GM21717 (cell line): ENCODE measurements around the gene TTBK1.
"Not testable (repeated sequence)": the region's sequence is repeated elsewhere in the genome, so short reads cannot be mapped to it uniquely, and the experiment has no call there.

Experiments
- ATAC-seq: cut with Tn5 transposase; IDR thresholded peaks from one replicate; pipeline ENCODE4 v1.9.1; 2021; ENCODE audit warnings: mild to moderate bottlenecking, moderate library complexity; ENCODE audit not compliant: unreplicated experiment

Gene TTBK1

DNA sequence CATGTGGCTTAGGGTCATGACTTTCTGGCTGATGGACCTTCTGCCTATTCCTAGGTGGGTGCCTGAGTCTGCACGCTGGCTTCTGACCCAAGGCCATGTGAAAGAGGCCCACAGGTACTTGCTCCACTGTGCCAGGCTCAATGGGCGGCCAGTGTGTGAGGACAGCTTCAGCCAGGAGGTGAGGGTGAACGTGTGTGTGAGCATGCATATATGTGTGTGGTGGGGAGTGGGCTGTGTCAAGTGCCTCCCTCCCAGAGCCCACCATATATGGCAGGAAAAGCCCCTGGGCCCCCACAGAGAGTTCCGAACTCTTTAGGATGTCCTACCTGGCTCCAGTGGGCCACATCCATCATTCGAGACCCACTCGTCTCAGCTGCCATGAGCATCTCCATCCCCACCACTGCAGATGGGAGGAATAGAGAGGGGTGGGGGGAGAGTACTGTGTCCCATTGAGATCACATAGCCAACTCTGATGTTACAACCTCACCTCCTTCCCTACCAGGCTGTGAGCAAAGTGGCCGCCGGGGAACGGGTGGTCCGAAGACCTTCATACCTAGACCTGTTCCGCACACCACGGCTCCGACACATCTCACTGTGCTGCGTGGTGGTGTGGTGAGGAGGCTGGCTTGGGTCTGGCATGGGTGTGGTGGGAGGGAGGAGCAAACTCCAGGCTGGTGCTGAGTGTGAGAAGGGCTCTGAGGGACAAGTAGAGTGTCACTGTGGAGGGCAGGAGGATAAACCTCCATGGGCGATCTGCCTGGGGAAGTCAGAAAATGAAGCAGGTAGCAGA is 58.0 kb downstream of the TTBK1 start:
- no peak for ATAC-seq

DNA sequence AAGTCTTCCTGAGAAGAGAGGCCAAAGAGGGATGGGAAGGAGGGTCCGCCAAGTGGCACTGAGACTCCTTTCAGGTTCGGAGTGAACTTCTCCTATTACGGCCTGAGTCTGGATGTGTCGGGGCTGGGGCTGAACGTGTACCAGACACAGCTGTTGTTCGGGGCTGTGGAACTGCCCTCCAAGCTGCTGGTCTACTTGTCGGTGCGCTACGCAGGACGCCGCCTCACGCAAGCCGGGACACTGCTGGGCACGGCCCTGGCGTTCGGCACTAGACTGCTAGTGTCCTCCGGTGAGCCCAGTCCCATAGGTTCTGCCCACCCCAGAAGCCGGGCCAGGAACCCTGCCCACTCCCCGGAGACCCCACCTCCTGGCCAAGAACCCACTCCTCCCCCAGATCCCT is 58.8 kb downstream of the TTBK1 start:
- ATAC-seq, result no peak

DNA sequence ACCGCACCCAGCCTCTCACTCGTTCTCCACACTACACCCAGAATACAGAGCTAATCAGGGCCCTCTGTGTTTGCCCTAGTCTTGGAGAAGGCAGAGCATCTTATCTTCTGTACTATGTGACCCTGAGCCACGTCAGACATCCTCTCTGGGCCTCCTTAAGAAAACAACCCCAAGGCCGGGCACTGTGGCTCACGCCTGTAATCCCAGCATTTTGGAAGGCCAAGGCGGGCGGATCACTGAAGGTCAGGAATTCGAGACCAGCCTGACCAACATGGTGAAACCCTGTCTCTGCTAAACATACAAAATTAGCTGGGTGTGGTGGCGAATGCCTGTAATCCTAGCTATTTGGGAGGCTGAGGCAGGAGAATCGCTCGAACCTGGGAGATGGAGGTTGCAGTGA is 59.7 kb downstream of the TTBK1 start:
- ATAC-seq, result not testable (repeated sequence)

DNA sequence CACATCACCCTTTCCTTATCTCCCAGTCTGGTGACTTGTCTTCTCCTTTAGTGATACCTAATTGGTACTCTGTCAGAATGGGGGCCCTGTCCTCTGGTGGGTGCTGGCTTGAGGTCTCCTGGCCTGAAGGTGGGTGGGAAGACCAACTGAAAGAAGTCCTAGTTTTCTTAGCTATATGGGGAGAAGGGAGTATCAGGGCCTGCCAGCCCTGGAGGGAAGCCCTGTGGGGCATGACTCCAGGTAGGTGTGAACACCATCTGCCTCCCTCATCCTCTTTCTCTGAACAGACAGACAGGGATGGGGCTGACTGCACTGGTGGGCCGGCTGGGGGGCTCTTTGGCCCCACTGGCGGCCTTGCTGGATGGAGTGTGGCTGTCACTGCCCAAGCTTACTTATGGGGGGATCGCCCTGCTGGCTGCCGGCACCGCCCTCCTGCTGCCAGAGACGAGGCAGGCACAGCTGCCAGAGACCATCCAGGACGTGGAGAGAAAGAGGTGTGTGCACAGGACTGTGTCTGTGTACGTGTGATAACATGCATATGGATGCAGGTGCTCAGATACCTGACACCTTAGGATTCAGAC is 60.6 kb downstream of the TTBK1 start:
- no peak for ATAC-seq

DNA sequence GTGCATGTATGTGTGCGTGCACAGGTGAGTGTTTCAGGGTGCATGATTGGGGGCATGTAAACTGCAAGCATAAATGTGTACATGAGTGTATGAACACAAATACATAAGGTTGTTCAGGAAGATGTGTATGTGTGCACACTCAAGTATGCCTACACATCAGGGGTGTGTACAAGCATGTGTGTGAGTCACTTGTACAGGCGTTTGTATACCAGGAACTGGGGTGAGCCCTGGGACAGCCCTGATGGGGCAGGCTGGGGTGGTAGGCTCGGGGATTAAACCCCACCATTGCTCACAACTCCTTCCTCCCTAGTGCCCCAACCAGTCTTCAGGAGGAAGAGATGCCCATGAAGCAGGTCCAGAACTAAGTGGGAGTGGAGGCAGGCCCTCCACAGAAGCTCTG is 61.1 kb downstream of the TTBK1 start:
- ATAC-seq, result no peak

DNA sequence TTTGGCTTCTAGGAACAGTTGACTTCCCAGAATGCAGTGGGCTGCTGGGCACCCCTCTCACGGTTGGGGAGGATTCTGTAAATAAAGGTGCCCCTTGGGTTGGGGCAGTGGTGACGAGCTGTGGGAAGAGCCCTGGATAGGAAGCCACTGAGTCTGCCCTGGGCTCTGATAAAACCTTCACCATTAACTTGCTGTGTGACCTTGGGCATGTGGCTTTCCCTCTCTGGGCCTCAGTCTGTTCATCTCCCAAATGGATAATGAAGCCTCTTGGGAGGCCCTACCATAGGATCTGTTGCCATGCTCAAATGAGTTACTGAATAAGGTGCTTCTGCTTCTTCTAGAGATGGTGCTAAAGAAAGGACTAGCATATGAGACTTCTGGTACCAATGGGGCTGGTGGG is 61.6 kb downstream of the TTBK1 start:
- no peak for ATAC-seq

DNA sequence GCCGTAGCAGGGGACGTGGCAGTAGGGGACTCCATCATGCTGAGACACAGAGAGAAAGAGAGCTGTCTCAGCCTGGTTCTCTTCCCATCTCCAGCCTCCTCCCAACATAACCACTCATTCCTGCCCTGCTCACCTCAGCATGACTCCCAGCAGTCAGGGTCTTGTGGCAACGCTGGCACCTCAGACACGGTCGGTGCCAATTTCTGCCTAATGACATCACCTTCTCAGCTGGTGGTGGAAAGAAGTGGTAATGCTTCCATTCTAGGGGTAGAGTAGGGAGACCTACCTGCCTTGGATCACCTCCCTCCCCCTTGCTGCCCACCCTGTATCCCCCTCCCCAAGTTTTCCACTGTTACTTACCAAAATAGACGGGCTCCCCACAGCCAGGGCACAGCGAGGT is 62.8 kb downstream of the TTBK1 start:
- no peak for ATAC-seq

DNA sequence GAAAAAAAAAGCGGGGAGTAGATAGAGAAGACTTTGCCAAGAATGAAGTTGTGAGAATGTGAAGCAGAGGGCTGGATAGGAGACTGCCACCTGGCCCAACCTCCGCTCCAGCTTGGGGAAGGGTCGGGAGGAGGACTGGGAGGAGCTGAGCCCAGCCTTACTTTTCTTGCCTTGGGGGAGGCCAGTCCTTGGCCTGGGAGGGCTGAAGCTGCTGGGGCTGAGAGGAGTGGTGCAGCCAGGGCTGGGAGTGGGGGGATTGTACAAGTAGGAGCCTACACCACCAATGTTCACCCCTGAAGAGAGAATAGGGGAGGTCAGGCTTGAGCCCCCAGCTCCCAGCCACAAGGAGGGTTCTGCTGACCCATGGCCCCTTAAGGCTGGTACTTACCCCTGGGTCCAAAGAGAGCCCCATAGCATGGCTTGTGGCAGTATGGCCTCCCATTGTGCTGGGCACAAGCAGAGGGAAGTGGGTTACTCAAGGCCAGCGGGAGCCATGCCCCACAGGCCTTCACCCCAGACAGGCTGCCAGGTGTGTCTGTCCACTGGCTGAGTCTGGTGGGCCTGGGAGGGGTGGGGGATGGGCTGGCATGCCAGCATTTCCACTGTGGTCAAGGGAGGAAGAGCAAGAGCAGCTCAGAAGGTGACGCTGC is 64.3 kb downstream of the TTBK1 start:
- no peak for ATAC-seq

DNA sequence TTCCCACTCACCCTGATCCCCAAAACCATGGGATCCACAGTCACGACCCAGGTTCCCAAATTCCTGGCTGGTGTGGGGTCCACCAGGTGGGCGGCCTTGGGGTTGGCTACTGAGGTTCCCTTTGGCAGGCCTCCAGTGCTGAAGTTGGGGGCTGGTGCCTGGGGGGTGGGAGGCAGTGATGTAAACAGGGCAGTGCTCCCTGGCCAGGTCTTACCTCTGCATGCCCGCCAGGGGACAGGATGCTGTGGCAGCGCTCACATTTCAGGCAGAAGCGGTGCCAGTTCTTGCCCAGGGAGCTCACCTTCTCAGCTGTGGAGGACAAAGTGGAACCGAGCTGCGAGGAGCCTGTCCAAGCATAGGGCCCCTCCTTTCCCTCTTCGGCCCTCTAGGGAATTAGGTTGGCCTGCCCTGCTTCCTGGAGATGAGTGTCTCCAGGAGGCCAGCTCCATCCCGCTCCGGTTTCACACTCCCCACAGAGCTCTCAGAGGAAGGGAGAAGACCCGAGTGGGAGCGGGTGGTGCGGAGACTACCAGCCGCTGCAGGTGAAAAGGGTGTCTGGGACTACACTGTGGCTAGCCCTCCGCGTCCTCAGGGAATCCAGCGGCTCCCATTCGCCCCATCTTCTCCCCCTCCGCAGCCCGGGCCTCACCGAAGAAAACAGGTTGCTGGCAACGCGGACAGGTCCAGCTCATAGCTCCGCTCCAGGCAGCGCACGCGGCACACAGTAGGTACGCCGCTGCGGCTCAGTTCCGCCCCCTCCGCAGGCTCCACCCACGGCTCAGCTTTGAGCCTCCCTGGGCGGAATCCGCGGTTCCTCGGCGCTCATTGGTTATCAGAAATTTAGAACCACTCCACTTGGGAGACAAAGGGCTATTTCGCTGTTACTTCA is 65.1 kb downstream of the TTBK1 start, which contains the start of gene CRIP3:
TSS of gene CRIP3 (minus strand) at position 726 of the 889 bp plus-strand sequence. CDS start at position 692, 34 bp downstream.
- ATAC-seq, result no peak

DNA sequence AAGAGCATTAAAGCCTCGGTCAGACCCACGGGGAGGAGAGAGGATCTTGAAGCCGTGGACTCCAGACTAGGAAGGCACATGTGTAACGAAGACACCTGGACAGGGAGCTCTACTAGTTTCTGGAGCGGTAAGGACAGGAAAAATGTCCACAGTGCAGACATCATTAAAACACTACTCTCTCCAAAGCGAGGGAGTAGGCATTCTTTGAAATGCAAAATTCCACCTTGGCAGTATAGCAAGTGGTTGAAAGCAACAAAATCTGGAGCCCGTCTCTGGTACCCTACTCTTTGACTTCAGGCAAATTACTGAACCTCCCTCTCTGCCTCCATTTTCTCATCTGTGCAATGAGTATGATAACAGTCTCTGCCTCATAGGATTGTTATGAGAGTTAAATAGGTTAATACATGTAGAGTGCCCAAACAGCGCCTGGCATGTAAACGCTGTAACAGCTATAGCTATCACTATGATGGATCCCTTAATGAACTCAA is 65.8 kb downstream of the TTBK1 start:
- no peak for ATAC-seq

DNA sequence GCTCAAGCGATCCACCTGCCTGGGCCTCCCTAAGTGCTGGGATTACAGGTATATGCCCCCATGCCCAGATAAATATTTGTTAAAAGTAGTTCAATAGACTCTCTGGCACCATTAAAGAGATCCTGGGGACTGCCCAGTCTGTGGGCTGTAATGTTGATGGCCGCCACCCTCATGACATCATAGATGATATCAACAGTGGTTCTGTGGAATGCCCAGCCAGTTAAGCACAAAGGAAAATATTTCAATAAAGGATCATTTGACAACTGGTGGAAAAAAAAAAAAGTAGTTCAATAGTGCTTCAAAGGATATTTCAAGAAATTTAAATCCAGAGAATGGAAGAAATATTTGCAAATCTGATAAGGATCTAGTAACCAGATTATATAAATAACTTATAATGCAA is 66.9 kb downstream of the TTBK1 start:
- ATAC-seq, result no peak

DNA sequence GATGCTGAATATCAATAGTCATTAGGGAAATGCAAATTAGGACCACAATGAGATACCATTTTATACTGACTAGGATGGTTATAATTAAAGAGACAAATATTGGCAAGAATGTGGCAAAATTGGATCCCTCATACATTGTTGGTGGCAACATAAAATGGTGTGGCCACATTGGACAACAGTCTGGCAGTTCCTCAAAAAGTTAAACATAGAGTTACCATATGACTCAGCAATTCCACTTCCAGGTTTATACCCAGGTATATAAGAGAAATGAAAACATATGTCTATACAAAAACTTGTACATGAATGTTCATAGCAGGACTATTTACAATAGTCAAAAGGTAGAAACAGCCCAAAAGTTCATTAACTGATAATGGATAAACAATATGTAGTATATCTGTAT is 67.3 kb downstream of the TTBK1 start:
- no peak for ATAC-seq

DNA sequence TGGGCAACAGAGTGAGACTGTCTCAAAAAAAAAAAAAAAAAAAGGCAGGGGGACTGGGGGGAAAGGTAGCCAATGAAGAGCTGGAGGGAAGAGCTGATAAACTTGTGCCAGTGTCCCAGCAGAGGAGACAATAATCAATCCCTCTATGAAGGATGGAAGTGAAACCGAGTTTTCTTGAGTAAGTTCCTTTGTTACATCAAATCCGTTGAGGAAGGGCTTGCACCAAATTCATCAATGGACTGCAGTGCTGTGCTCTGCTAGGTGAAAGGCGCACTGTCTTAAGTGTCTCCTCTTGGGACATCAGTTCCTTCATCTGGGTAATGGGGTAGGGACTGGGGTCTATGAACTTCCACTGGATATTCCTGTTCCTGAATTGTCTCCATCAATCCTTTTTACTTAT is 68.4 kb downstream of the TTBK1 start:
- ATAC-seq, result no peak

DNA sequence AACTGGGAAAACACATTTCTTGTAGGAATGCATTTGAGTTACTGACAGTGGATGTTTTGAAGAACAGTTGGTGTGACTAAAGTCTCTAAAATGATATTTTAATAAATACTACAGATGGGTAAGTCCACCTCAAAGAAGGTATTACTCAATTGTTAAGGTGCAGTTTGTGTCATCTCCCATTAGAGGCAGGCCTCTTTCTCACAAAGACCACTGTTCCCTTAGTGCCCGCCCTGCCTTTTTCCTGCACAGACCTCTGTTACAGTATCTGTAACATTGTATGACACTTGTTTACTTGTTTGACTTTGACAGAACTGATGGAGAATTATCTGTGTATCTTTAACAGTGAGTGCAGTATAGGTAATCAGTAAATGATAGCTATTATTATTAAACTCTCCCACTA is 70.5 kb downstream of the TTBK1 start:
- ATAC-seq, result no peak

DNA sequence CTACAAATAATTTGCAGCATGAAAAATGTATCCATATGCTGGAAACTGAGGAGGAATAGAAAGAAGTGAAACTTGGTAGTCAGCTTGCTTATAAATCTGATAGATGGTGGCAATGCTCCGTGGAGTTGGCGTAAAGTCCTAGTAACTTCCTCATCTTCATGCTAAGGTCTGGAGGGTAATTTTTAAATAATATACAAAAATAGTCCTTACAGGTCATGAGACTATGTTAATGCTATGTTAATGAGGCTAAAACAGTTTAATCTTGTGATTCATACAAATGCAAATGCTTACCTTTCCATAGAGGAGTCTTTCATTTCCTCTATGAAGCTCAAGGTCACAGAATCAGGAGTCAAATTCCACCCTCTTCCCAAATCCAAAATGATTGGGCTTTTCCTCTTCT is 74.7 kb downstream of the TTBK1 start:
- no peak for ATAC-seq

DNA sequence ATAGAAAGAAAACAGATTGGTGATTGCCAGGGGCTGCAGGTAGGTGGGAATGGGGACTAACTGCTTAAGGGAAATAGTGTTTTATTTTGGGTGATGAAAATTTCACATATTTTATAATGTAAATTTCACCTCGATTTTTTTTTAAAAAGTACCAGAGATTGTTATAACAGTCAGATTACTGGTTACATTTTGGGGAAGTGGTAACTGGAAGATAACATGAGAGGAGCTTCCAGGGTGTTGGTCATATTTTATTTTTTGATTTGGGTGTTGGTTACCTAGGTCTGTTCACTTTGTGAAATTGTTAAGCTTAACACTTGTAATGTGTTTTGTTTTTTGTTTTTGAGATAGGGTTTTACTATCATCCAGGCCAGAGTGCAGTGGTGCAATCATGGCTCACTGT is 82.6 kb downstream of the TTBK1 start:
- no peak for ATAC-seq

DNA sequence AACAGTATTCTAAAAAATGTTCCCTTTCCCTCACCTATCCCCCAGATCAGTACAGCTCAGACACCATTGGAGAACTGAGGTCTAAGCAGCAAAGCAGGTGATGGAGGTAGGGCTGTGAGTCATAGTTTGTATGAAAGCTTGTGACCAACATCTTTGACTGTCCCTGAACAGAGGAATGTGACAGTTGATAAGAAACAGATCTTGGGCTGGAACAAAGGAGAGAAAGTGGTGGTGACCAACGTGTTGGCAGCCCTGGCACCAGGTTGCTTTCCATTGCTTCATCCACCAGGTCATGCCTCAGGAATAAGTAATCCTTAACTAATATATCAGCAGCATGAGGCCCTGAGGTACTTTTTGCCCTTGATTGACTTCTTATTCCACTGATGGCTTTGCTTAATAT is 85.2 kb downstream of the TTBK1 start:
- ATAC-seq, result no peak

DNA sequence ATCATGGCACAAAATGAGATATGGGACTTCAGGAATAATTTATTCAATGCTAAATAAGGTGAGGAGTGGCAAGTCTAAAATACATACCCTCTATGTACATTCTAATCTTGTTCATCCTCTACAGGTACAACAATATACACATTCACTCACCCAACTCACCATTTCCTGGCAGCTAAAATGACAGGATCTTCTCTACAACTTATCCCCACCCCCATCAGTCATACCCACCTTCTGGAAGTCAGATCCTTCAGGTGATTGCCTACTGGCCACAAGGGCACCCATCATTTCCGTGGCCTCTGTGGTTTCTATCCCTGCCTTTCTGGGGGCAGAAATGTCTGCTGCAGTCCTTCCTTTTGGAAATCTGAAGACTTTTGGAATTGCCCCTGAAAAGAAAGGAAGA is 88.2 kb downstream of the TTBK1 start:
- no peak for ATAC-seq

DNA sequence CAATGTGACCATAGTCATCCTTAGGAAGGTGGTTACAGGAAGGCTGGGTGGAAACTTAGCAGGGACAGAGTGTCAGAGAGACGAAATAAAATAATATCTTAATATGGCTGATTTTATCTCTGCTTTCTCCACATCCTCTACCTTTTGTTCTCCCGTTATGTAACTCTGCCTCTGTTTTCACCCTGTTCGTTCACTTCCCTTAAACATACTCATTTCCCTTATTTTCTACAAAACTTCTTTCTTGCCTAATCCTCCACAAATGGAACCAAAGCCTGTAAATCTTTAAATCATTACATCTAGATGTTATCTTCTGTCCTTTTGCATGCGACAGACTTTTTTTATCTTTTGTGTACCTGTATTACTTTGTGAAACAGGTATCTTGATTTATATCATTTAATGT is 88.6 kb downstream of the TTBK1 start:
- no peak for ATAC-seq

DNA sequence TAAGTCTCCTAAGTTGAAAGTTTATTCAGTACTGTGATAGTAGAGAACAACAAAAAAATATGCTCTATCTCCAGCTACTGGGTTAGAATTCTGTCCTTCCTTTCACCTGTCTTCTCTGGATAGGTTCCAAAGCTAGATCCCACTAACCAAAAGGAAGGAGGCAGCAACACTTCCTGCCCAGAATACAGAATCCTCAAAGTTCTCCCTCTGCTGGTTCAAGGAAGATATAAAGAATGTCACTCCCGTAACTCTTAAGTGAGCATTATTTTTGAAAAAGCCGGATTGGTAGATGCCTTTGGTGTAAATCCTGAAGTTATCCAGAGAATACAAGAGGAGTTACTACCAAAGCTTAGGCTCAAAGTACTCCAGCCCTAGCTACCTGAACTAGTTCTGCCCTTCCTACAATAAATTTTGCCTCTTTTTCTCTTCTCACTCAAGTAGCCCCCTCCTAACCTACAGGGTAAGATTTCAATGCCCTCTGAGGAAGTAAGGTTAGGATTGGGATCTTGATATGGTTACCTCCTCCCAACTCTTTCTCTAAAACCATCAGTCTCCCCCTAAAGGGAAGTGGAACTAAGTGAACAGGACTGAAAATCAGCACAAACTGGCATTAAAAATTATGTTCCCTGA is 91.3 kb downstream of the TTBK1 start:
- no peak for ATAC-seq

DNA sequence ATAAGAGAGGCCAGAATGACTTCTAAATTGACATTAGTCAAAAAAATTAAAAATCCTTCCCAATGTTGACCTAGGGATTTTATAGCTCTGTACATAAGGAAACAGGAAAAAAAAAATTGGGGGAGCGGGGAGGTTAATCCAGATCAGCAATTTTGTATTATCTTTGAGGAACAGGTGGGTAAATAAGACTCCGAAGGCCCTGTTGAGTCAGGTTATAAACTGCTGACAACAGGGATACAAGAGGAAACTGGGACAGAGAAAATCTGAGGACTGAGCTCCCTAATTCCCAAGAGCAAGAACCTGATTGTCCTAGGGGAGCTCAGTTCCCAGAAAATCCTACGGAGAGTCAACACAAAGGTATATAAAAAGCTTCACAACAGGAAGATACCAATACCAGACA is 92.2 kb downstream of the TTBK1 start:
- ATAC-seq, result no peak
